ENCODE measurements around the gene LRMDA. TPM values are rescaled to one million over a fixed set of nuclear protein-coding genes. Genes with fewer than 3 reads are reported as not detected.

LRMDA gene
- total RNA-seq, 4 donors from 2014 or later = 0.88 to 14.1 (median 5.1) TPM; not detected in 1

DNA sequence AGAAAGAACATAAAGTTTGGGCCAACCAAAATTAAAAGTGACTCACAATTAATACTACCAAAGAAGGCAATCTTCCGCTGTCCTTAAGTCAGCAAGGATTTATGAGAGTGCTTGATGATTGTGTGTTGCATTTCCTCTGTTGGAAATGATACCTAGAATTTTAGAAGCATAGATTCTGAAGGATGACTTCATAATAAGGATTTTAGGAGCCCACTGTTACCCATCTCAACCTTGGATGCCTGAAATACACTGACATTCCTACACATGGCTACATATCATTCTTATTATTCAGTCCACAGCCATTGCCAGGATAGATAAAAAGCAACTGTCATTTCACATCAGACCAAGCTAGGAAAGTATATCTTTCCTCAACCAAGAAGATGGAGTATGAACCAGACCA is 823.8 kb downstream of the LRMDA start:
- DNase-seq = no peak
- TF ChIP-seq POLR2A (IDR thresholded peaks at IDR 0.05) = no peak
- TF ChIP-seq, protein P1, sequence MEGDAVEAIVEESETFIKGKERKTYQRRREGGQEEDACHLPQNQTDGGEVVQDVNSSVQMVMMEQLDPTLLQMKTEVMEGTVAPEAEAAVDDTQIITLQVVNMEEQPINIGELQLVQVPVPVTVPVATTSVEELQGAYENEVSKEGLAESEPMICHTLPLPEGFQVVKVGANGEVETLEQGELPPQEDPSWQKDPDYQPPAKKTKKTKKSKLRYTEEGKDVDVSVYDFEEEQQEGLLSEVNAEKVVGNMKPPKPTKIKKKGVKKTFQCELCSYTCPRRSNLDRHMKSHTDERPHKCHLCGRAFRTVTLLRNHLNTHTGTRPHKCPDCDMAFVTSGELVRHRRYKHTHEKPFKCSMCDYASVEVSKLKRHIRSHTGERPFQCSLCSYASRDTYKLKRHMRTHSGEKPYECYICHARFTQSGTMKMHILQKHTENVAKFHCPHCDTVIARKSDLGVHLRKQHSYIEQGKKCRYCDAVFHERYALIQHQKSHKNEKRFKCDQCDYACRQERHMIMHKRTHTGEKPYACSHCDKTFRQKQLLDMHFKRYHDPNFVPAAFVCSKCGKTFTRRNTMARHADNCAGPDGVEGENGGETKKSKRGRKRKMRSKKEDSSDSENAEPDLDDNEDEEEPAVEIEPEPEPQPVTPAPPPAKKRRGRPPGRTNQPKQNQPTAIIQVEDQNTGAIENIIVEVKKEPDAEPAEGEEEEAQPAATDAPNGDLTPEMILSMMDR (IDR thresholded peaks at IDR 0.05) = no peak
- H3K27ac ChIP-seq = no peak overlapping the region

DNA sequence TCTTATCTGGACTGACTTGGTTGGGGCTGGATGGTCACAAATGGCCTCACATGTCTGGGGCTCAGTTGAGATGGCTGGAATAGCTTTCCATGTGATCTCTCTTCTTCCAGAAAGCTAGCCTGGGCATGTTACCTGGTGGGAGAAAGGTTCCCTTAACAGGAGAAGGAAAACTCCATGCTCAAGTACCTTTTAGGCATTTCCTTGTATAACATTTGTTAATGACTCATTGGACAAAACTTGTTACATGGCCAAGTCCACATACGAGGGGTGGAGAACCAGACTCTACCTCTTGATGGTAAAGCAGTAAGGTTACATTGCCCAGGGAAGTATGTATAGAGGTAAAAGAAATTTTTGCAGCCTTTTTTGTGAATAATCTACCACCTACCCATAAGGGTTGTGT is 826.4 kb downstream of the LRMDA start:
- 23 to 33% methylated on average over 1 of the region's 1 CpG for WGBS, 2 donors
- Histone ChIP-seq H3K36me3 (no peaks in the 10 kb centered on the region), H3K27ac (no peak overlapping the region), H3K9me3 (peaks cover 0 to 13% (median 10%) of the 10 kb centered on the region in 3 donors), H3K4me1 (no peaks in the 10 kb centered on the region), H3K27me3 (no peaks in the 10 kb centered on the region), H3K4me3 (no peak overlapping the region)
- no peak for DNase-seq
- no peak for TF ChIP-seq POLR2A (IDR thresholded peaks at IDR 0.05)
- TF ChIP-seq, protein P1 (IDR thresholded peaks at IDR 0.05) = no peak
- intact Hi-C loops (cut with DNase I) = no loop called here

More for the DNA sequence above, 823.8 kb downstream of the LRMDA start:
- Histone ChIP-seq H3K9me3 (peaks cover 0 to 7% (median 5%) of the 10 kb centered on the region in 3 donors), H3K36me3 (no peaks in the 10 kb centered on the region), H3K4me1 (no peaks in the 10 kb centered on the region), H3K4me3 (no peak overlapping the region), H3K27me3 (no peaks in the 10 kb centered on the region)
- intact Hi-C loops (cut with DNase I) = no loop called here
- WGBS, 2 donors = 78 to 92% methylated on average over 1 of the region's 1 CpG

GRCh38 chr10:76265441-76266113 is 834.2 kb downstream of the LRMDA start:
- no peaks in the 10 kb centered on the region for H3K27me3 ChIP-seq
- no peak for TF ChIP-seq POLR2A (IDR thresholded peaks at IDR 0.05)
- TF ChIP-seq, protein P1 (IDR thresholded peaks at IDR 0.05) = no peak
- intact Hi-C loops (cut with DNase I) = no loop called here
- no peaks in the 10 kb centered on the region for H3K36me3 ChIP-seq
- H3K27ac ChIP-seq = no peak overlapping the region
- whole genome bisulfite sequencing, 2 donors = 54 to 62% methylated on average over 4 of the region's 4 CpGs
- peaks cover 0 to 3% (median 2%) of the 10 kb centered on the region in 3 donors for H3K9me3 ChIP-seq
- H3K4me3 ChIP-seq = no peak overlapping the region
- H3K4me1 ChIP-seq = no peaks in the 10 kb centered on the region
- no peak for DNase-seq

- TF ChIP-seq POLR2A (IDR thresholded peaks at IDR 0.05) = no peak
- TF ChIP-seq, protein P1 (IDR thresholded peaks at IDR 0.05) = no peak
- WGBS, 2 donors = 50 to 59% methylated on average over 5 of the region's 5 CpGs
- H3K9me3 ChIP-seq = no peaks in the 10 kb centered on the region
- H3K4me1 ChIP-seq = no peaks in the 10 kb centered on the region
- no peaks in the 10 kb centered on the region for H3K27me3 ChIP-seq
- no peaks in the 10 kb centered on the region for H3K36me3 ChIP-seq
- no peak for DNase-seq
- intact Hi-C loops (cut with DNase I) = no loop called here
- H3K27ac ChIP-seq = no peak overlapping the region
- no peak overlapping the region for H3K4me3 ChIP-seq
Measured at GRCh38 chr10:76268530-76268929, 837.1 kb downstream of the LRMDA start.

GRCh38 chr10:76268954-76269353 is 837.5 kb downstream of the LRMDA start:
- intact Hi-C loops (cut with DNase I) = no loop called here
- Histone ChIP-seq H3K4me1 (no peaks in the 10 kb centered on the region), H3K27me3 (no peaks in the 10 kb centered on the region), H3K9me3 (no peaks in the 10 kb centered on the region), H3K4me3 (no peak overlapping the region), H3K27ac (no peak overlapping the region), H3K36me3 (no peaks in the 10 kb centered on the region)
- TF ChIP-seq POLR2A (IDR thresholded peaks at IDR 0.05) = no peak
- TF ChIP-seq, protein P1 (IDR thresholded peaks at IDR 0.05) = no peak
- no peak for DNase-seq
- 59 to 73% methylated on average over 5 of the region's 5 CpGs for WGBS, 2 donors
